ENCODE results near the gene CLDN10.

DNA sequence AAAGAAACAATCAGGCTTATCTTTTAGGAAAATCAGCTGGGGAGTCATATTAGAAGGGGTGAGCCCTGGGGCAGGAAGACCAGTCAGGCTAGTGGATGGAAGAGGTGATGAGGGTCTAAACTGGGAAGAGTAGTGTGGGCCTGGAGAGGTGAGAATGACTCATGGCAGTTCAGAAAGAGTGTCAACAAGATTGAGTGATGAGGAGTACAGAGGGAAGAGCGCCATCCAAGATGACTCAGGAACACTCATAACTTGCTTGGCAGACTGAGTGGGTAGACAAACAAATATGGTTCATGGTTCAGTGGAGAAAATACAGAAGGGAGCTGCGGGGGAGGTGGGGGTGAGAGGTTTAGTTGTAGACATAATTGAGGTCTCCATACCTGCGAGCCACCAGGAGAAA lies 17.3 kb upstream of the CLDN10 start:
- TF ChIP-seq, protein P1, sequence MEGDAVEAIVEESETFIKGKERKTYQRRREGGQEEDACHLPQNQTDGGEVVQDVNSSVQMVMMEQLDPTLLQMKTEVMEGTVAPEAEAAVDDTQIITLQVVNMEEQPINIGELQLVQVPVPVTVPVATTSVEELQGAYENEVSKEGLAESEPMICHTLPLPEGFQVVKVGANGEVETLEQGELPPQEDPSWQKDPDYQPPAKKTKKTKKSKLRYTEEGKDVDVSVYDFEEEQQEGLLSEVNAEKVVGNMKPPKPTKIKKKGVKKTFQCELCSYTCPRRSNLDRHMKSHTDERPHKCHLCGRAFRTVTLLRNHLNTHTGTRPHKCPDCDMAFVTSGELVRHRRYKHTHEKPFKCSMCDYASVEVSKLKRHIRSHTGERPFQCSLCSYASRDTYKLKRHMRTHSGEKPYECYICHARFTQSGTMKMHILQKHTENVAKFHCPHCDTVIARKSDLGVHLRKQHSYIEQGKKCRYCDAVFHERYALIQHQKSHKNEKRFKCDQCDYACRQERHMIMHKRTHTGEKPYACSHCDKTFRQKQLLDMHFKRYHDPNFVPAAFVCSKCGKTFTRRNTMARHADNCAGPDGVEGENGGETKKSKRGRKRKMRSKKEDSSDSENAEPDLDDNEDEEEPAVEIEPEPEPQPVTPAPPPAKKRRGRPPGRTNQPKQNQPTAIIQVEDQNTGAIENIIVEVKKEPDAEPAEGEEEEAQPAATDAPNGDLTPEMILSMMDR (IDR thresholded peaks at IDR 0.05): no peak
- no peak for TF ChIP-seq POLR2A (IDR thresholded peaks at IDR 0.05)
